Panc1 (cell line): ENCODE measurements around the gene NBEAL2. TPM values are rescaled to one million over a fixed set of nuclear protein-coding genes. Genes with fewer than 3 reads are reported as not detected.

Experiments used
- ATAC-seq: fragments of 200-7000 bp; cut with Tn5 transposase; 2 replicates; pipeline ENCODE4 v1.9.1; 2020; ENCODE audit warnings: mild to moderate bottlenecking, moderate library complexity
- BruUV-seq: library from RNA; stranded (reverse); fragments of 400-500 nt; replicated peaks from 2 replicates; lab custom pipeline; 2021; lab: Mats Ljungman, UMichigan
- CTCF ChIA-PET: fragments of 300-600 bp; sonication (Branson Sonifier 250); formaldehyde crosslinking; loops from one replicate; lab custom pipeline; 2022; ENCODE audit warnings: antibody characterized with exemption; lab: Charles Lee
- POLR2A ChIA-PET: fragments of 300-600 bp; sonication (Branson Sonifier 250); formaldehyde crosslinking; loops from one replicate; lab custom pipeline; 2022; ENCODE audit warnings: antibody characterized with exemption; lab: Charles Lee
- DNase-seq: peaks from one replicate; pipeline ENCODE4 v3.0.0-alpha.2; 2010; ENCODE audit warnings: low read depth, low spot score
- H3K27ac ChIP-seq: 2 replicates; pipeline ENCODE4 v1.5.1; 2011; ENCODE audit warnings: mild to moderate bottlenecking, low read length, inconsistent platforms
- H3K27me3 ChIP-seq: fragments of 200-500 bp; sonication (Bioruptor generic); 2 replicates; pipeline ENCODE4 v1.6.0; 2014; ENCODE audit warnings: low read length, inconsistent platforms; ENCODE audit not compliant: control insufficient read depth, insufficient read depth
- H3K36me3 ChIP-seq: fragments of 200-500 bp; sonication (Bioruptor generic); 2 replicates; pipeline ENCODE4 v1.5.1; 2014; ENCODE audit warnings: inconsistent platforms, mild to moderate bottlenecking, low read length, moderate library complexity; ENCODE audit not compliant: control insufficient read depth, insufficient read depth
- H3K4me1 ChIP-seq: 2 replicates; pipeline ENCODE4 v1.5.1; 2011; ENCODE audit warnings: inconsistent platforms, mild to moderate bottlenecking, low read length, moderate library complexity; ENCODE audit not compliant: control insufficient read depth, insufficient read depth
- H3K4me3 ChIP-seq, 2 experiments: 2 replicates each; pipeline ENCODE4 v1.5.1; 2011 to 2012; ENCODE audit warnings: low read depth in 2 of 2, low read length in 2 of 2, mild to moderate bottlenecking in 2 of 2, inconsistent platforms in 1 of 2, moderate library complexity in 1 of 2
- H3K9me3 ChIP-seq: fragments of 200-500 bp; sonication (Bioruptor generic); 2 replicates; pipeline ENCODE4 v1.5.1; 2014; ENCODE audit warnings: low read depth, mild to moderate bottlenecking, inconsistent platforms, low read length, moderate library complexity; ENCODE audit not compliant: control insufficient read depth, insufficient read depth
- CTCF ChIP-seq: fragments of 450-650 bp; IDR thresholded peaks from 2 replicates; pipeline ENCODE4 v1.5.1; 2017; ENCODE audit warnings: mild to moderate bottlenecking
- POLR2AphosphoS5 ChIP-seq: IDR thresholded peaks from 2 replicates; pipeline ENCODE4 v1.6.1; 2012; ENCODE audit warnings: mild to moderate bottlenecking, low read depth, low read length, moderate library complexity
- SIN3A ChIP-seq: IDR thresholded peaks from 2 replicates; pipeline ENCODE4 v1.6.1; 2012; ENCODE audit warnings: low read depth, mild to moderate bottlenecking, low read length, moderate library complexity, borderline replicate concordance; ENCODE audit not compliant: insufficient read depth
- TCF7L2 ChIP-seq: IDR thresholded peaks from 2 replicates; pipeline ENCODE4 v1.6.1; 2011; ENCODE audit warnings: mild to moderate bottlenecking, low read depth, low read length, inconsistent platforms
- in situ Hi-C: cut with HindIII; loops from 2 replicates; pipeline ENCODE4 v1.10.0; 2016; ENCODE audit warnings: low sequenced_read_pairs, low pct_unique_long_range_greater_than_20kb
- intact Hi-C: fragments of 100-400 bp; cut with micrococcal nuclease; formaldehyde crosslinking; loops from one replicate; pipeline ENCODE4 v1.10.0; 2022; ENCODE audit not compliant: unreplicated experiment
- total RNA-seq: library from RNA; stranded (reverse); gene quantifications from one replicate; pipeline ENCODE4 v1.2.1, GENCODE V29; 2021; ENCODE audit not compliant: unreplicated experiment
- TF ChIP-seq, protein P1 (sequence below), 2 experiments: IDR thresholded peaks; 2 replicates each; pipeline ENCODE4 v1.6.1; 2011 to 2012; ENCODE audit warnings: low read depth in 2 of 2, control low read depth in 1 of 2, low read length in 1 of 2, mild to moderate bottlenecking in 1 of 2, moderate library complexity in 1 of 2; ENCODE audit not compliant: insufficient read depth in 1 of 2

NBEAL2 gene
- total RNA-seq, 1 experiment from 2014 or later = 38.8 TPM

- no peak for DNase-seq
- BruUV-seq = no TSS peak
- Histone ChIP-seq H3K36me3 (no peaks in the 10 kb centered on the region), H3K9me3 (no peaks in the 10 kb centered on the region), H3K27ac (0 out of 2 replicates have a peak overlapping the region, but pooled peaks have one; percentile 39), H3K27me3 (no peaks in the 10 kb centered on the region), H3K4me3 (no peak overlapping the region), H3K4me1 (peaks cover 40% of the 10 kb centered on the region)
- no peak; the same call in 1 of the 2 replicates for ATAC-seq
- POLR2A ChIA-PET = no interaction called here
- TF ChIP-seq SIN3A (no peak), TCF7L2 (no peak), POLR2AphosphoS5 (no peak), CTCF (no peak)
- TF ChIP-seq, protein P1, sequence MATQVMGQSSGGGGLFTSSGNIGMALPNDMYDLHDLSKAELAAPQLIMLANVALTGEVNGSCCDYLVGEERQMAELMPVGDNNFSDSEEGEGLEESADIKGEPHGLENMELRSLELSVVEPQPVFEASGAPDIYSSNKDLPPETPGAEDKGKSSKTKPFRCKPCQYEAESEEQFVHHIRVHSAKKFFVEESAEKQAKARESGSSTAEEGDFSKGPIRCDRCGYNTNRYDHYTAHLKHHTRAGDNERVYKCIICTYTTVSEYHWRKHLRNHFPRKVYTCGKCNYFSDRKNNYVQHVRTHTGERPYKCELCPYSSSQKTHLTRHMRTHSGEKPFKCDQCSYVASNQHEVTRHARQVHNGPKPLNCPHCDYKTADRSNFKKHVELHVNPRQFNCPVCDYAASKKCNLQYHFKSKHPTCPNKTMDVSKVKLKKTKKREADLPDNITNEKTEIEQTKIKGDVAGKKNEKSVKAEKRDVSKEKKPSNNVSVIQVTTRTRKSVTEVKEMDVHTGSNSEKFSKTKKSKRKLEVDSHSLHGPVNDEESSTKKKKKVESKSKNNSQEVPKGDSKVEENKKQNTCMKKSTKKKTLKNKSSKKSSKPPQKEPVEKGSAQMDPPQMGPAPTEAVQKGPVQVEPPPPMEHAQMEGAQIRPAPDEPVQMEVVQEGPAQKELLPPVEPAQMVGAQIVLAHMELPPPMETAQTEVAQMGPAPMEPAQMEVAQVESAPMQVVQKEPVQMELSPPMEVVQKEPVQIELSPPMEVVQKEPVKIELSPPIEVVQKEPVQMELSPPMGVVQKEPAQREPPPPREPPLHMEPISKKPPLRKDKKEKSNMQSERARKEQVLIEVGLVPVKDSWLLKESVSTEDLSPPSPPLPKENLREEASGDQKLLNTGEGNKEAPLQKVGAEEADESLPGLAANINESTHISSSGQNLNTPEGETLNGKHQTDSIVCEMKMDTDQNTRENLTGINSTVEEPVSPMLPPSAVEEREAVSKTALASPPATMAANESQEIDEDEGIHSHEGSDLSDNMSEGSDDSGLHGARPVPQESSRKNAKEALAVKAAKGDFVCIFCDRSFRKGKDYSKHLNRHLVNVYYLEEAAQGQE (IDR thresholded peaks at IDR 0.05; ENCODE audit: insufficient read depth in 1 of 2, low read depth in 2 of 2, low read length in 1 of 2) = no peak
- CTCF ChIA-PET = interaction anchor here (0.6 kb wide), 1 partner anchor 21 kb away, joined by 3 read pairs; no protein-coding TSS in a partner anchor
- in situ Hi-C loops (no loop called here), intact Hi-C loops (no loop called here)
Observed at GRCh38 chr3:46930166-46930944, 49.1 kb upstream of the NBEAL2 start.

DNA sequence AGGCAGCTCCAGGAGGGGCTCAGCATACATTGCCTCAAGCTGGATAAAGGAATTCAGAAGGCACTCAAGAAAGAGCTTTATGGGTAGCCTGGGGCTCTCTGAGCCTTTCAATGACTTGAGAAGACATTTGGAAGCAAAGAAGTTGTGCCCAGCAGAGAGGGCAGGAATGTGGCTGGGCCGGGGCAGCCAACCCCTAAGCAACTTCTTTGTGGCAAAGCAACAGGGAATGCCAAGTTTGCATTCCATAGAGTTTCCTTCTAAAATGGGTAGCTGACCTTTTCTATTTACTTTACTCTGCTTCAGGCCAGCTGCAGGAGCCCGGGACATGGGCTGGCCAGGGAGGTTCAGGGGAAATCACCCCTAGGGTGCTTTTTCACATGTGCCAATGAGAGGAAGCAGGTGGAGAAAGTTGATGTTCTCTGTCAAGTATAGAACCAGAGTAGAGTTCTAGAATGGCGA lies 48.5 kb upstream of the NBEAL2 start:
- Histone ChIP-seq H3K4me1 (peaks cover 46% of the 10 kb centered on the region), H3K27me3 (no peaks in the 10 kb centered on the region), H3K9me3 (no peaks in the 10 kb centered on the region), H3K27ac (peak overlapping the region; percentile 65; the same call in 1 of the 2 replicates), H3K4me3 (no peak overlapping the region), H3K36me3 (no peaks in the 10 kb centered on the region)
- in situ Hi-C loops = no loop called here
- ChIA-PET CTCF (interaction anchor here (0.6 kb wide), 2 partner anchors 16 to 21 kb away, joined by 3 read pairs; no protein-coding TSS in a partner anchor), POLR2A (no interaction called here)
- no TSS peak for BruUV-seq
- peak; percentile 37 for ATAC-seq
- DNase-seq = no peak
- intact Hi-C loops = no loop called here
- TF ChIP-seq CTCF (no peak), TCF7L2 (no peak), SIN3A (no peak), POLR2AphosphoS5 (no peak)
- TF ChIP-seq, protein P1 (IDR thresholded peaks at IDR 0.05; ENCODE audit: insufficient read depth in 1 of 2, low read depth in 2 of 2, low read length in 1 of 2) = no peak
